Measurements from ENCODE around the gene GTF3C5.
A peak's percentile ranks its signal among the peaks of the same experiment; 100 is the strongest.

GTF3C5 gene

DNA sequence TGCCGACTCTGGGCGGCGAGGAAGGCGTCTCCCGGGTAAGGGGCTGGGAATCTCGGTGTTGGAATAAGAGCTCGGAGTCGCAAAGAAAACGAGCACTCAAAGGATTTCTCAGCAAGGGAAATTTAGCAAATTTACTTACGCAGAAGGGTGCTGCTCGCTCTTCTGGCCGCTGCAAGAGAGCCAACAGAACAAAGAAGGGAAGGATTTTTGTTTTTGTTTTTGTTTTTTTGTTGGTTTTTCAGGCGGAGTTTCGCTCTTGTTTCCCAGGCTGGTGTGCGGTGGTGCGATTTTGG is 279 bp downstream of the GTF3C5 start:
- DNase-seq (ENCODE audit: low spot score): no peak

DNA sequence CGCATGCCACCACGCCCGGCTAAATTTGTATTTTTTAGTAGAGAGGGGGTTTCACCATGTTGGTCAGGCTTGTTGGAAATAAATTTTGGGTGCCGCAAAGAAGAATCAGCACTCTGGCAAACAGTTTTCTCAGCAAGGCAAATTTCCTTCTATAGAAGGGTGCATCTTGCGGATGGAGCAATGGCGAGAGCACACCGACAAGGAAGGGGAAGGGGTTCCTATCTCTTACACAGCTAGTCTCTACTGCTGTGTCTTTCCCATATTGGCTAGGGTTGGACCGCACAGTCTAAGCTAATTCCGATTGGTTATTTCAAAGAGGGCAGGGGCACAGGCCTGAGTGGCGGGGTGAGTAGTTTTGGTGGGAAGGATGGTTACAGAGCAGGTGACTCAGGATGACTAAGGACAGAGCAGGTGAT is 707 bp downstream of the GTF3C5 start:
- DNase-seq (ENCODE audit: low spot score): no peak

DNA sequence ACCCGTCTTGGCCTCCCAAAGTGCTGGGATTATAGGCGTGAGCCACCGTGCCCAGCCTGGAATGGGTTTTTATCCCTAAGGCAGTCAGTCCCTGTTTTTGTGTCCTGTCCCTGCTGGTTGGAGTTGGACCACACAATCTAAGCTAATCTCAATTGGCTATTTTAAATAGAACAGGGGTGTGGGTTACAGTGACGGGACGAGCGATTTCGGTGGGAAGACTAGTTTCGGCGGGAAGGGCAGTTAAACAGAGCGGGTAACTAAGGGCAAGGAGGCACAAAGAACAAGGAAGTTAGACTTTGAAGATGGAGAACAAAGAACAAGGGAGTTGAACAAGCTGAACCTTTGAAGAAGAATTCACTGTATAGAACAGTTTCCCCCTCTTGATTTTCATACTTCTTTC is 1.4 kb downstream of the GTF3C5 start:
- DNase-seq (ENCODE audit: low spot score): no peak

DNA sequence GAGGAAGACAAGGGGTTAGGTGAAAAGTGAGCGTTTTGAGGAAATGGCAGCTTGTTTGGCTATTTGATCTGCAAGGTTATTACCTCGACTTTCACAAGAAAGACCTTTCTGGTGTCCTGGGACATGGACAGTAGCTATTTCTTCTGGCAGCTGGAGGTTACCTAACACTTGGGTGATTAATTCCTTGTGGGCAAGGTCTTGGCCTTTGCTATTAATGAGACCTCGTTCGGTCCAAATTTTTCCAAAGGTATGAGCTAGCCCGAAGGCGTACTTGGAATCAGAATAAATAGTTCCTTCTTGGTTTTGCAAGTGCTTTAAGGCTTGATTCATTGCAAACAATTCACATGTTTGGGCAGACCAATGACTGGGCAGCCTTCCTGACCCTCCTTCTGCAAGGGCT is 4.9 kb downstream of the GTF3C5 start:
- DNase-seq (ENCODE audit: low spot score): no peak

DNA sequence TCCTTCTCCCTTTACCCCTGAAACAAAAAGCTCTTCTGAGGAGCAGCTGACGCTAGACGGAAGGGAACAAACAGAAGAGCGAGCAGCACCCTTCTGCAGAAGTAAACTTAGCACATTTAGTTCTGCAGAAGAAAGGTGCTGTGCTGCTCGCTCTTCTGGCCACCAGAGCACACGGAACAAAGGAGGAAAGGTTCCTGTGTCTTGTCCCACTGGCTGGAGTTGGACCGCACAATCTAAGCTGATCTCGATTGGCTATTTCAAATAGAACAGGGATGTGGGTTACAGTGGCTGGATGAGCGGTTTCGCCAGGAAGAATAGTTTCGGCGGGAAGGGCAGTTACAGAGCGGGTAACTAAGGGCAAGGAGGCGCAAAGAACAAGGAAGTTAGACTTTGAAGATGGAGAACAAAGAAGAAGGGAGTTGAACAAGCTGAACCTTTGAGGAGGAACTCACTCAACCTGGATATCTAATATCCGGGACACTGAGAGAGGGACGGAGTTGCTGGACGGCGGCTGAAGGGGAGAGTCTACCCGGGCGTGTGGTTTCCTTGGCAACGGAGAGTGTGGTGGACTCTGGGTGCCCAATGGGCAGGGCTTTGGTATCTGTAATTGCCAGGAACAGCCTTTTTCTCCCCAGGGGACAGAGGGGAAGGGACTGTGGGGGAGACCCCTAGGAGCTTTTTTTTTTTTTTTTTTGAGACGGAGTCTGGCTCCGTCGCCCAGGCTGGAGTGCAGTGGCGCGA is 7.1 kb downstream of the GTF3C5 start:
- DNase-seq (ENCODE audit: low spot score): no peak

DNA sequence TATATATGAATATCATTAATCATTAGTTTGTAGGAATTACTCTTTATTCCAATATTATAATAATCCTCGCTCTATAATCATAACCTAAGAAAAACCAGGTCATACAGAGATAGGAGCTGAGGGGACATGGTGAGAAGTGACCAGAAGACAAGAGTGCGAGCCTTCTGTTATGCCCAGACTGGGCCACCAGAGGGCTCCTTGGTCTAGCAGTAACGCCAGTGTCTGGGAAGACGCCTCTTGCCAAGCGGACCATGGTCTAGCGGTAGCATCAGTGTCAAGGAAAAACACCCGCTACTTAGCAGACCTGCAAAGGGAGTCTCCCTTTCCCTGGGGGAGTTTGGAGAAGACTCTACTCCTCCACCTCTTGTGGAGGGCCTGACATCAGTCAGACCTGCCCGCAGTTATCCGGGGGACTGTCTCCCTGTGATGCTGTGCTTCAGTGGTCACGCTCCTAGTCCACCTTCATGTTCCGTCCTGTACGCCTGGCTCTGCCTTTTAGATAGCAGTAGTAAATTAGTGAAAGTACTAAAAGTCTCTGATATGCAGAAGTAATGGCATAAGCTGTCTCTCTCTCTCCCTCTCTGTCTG is 10.2 kb downstream of the GTF3C5 start:
- peak; percentile 58 for DNase-seq (ENCODE audit: low spot score)

DNA sequence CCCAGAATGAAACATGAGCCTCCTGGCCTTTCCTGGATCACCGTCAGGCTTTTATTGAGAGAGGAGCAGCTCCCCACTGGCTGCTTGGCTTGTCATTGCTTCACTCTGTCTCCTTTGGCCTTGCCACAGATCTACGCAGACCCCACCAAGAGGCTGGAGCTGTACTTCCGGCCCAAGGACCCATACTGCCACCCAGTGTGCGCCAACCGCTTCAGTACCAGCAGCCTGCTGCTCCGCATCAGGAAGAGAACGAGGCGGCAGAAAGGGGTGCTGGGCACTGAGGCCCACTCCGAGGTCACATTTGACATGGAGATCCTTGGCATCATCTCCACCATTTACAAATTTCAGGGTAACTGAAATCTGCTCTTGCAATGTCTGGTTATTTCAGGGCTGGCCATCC is 11.2 kb downstream of the GTF3C5 start:
- no peak for DNase-seq (ENCODE audit: low spot score)

DNA sequence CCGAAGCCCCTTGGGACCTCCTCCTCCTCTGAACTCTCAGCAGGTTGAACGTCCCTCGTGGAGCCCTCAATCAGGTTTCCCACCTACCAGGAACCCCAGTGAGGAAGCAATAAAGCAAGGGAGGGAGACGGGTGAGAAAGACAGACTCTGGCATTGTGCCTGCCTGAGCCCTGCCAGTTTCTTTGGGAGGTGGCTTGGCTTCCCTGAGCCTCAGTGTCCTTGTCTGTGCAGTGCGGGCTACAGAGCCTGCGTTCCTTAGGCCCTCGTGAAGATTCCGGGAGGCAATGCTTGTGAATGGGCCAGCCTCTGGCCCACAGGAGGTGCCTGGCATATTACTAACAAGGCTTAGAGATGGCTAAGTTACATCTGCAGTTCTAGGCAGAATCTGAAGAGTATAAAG is 11.9 kb downstream of the GTF3C5 start:
- no peak for DNase-seq (ENCODE audit: low spot score)

DNA sequence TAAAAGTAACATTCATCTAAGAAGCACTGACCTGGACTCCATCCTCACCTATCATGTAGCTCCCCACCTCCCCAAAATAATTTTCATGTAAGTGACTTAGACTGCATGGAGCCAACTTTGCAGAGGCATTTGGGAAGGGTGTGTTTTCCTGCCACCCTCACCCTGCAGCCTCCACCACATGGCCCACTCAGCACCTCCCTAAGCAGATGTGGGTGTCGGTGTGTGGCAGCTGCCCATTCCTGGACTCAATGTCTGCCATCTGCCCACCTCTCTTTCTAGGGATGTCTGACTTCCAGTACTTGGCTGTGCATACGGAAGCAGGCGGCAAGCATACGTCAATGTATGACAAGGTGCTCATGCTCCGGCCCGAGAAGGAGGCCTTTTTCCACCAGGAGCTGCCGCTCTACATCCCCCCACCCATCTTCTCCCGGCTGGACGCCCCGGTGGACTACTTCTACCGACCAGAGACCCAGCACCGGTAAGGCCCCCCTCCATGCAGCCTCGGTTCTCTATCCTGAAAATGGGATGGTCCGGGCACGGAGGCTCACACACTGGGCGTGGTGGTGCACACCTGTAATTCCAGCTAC is 12.7 kb downstream of the GTF3C5 start:
- no peak for DNase-seq (ENCODE audit: low spot score)

DNA sequence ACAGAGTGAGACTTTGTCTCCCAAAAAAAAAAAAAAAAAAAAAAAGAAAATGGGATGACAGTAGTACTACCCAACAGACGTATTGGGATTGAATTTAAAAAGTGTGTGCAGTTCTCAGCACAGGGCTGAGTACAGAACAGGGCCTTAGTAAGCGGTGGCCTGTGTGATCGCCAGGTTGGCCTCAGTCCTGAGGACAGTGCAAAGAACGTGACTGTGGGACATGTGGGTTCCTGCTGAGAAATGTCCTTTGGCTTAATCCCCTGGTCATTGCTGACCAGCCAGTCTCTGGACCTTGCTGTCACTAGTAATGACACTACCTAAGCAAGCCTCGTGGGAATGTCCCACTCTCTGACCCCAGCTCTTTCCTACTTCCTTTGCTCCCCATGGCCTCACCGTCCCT is 13.3 kb downstream of the GTF3C5 start:
- no peak for DNase-seq (ENCODE audit: low spot score)

DNA sequence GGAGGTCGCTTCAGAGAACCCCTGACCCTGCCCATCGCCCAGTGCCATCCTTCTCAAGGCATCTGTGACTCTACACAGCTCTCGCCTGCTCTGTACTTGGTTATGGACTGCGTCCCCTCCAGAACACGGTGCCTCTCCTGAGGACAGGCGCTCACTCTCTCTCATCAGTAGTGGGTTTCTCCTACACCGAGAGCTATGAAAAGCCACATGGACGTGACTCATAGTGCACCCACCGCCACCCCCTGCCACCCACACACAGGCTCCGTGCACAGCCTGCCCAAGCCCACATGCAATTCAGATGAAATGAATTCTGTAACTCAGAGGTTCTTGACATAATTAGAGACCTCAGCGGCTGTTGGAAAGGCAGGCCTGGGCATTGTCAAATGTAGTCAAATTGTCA is 13.9 kb downstream of the GTF3C5 start:
- no peak for DNase-seq (ENCODE audit: low spot score)

DNA sequence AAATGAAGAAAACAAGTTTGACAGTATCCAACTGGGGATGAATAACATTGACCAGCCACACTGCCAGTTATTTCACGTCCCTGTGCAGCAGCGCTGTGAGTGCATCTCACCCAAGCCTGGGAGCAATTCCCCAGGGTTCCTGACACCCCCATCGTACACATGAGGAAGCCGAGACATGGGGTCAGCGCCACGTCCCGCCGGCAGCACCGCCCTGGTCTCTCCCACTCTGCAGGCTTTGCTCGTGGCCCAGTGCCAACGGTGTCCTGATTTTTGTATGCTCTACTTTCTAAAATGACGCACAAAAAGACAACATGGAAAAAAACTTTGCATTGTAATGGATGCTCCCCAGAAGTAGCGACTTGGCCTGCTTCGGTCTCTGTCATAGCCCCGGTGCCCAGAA is 14.3 kb downstream of the GTF3C5 start:
- no peak for DNase-seq (ENCODE audit: low spot score)

DNA sequence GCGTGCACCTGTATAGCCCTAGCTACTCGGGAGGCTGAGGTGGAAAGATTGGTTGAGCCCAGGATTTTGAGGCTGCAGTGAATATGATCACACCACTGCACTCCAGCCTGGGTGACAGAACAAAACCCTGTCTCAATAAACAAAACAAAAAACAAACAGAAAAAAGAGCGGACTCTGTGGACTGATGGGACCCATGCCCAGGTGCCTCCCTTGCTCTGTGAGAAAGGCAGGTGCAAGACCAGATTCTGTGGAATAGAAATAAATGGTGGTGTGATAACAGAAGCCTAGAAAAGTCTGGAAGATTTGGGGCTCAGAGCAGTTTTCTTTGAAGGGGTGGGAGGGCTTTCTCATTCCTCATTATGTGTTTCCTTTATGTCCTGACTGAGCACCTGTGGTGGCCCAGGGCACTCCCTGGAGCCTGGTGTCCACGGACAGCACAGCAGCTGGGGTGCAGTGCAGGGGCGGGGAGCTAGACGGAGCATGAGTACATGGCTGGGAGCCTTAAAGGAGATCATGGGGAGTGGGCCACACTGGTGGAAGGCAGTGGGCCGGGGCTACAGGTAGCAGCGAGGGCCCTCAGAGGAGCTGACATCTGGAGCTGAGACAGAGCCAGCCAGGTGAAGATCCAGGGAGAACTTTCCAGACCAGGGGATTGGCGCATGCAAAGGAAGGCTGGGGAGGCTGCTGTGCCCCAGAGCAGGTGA is 15.6 kb downstream of the GTF3C5 start:
- no peak for DNase-seq (ENCODE audit: low spot score)

DNA sequence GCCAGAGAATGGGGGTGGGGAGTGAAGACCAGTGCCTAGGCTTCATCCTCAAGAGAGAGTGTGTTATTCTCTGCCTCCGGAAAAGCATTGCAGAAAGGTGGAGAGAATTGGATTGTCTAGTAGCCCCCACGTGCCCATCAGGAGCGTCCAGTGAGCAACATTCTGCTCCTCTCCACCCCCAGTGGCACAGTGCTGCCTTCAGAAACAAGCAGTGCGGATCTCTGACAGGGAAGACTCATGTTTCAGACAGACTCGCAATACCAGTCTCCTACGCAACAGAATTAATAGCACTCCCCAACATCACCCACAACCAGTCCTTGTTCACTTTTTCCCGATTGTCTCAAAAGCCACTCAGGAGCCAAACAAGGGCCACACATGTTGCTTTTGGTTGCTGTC is 16.1 kb downstream of the GTF3C5 start:
- no peak for DNase-seq (ENCODE audit: low spot score)

DNA sequence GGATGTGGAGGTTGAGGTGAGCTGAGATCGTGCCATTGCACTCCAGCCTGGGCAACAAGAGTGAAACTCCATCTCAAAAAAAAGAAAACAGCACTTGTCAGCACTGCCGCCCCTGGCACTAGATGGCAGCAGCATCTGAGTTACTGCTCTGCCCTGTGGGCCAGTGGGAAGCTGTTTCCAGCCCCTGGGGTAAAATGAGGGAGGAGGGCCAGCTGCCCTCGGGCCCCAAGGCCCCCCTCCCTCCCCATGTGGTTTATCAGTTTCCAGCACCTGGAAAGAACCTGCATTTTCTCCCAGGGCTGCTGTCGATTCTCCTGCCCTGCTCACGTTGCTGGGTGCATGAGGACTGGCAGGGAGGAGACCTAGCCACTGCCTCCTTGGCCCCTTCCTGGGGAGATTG is 17.8 kb downstream of the GTF3C5 start:
- DNase-seq (ENCODE audit: low spot score): peak; percentile 57

DNA sequence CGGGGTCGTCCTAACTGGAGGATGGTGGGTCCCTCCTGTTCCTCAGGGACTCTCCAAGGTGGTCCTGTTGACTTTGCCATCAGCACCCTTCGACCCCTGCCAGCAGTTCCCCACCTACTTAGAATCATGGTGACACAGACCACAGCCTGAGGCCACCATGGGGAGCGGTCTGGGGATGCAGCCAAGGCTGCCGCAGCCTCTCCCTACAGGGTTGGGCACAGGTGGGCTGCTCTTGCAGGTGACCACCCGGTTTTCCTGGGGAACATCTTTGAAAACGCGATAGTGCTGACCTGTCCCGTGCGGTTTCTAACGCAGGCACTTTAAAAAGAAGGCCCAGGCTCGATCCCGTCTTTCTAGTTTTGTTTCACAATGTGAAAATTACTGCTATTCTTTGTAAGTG is 18.2 kb downstream of the GTF3C5 start:
- DNase-seq (ENCODE audit: low spot score): no peak

DNA sequence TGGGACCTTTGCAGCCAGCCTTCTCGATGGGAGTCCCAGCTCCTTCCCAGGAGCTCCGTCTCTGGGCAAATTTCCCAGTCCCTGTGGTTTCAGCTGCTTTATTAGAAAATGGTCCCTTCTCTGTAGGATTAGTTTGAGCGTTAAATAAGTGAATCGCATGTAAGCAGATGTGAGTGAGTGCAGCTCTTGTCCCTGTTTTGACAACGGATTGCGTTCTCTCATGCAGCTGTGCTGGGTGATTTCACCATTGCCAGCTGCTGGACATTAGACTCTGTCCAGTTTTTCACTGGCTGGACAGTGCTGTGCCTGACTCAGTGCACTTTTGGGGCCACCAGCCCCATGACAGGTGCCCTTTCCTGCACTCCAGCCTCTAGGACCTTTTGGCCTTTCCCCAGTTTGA is 19.3 kb downstream of the GTF3C5 start:
- no peak for DNase-seq (ENCODE audit: low spot score)

DNA sequence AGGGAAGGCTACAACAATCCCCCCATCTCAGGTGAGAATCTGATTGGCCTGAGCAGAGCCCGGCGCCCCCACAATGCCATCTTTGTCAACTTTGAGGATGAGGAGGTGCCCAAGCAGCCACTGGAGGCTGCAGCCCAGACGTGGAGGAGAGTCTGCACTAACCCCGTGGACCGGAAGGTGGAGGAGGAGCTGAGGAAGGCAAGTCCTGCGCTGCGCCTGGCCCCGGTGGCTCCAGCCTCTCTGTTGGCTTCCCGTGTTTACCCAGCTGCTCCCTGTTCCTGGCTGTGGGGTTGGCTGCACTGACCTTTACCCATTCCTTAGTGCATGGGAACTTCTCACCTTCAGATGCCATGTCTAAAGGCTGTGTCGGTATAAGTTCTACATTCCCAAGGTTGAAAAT is 20.0 kb downstream of the GTF3C5 start:
- no peak for DNase-seq (ENCODE audit: low spot score)

DNA sequence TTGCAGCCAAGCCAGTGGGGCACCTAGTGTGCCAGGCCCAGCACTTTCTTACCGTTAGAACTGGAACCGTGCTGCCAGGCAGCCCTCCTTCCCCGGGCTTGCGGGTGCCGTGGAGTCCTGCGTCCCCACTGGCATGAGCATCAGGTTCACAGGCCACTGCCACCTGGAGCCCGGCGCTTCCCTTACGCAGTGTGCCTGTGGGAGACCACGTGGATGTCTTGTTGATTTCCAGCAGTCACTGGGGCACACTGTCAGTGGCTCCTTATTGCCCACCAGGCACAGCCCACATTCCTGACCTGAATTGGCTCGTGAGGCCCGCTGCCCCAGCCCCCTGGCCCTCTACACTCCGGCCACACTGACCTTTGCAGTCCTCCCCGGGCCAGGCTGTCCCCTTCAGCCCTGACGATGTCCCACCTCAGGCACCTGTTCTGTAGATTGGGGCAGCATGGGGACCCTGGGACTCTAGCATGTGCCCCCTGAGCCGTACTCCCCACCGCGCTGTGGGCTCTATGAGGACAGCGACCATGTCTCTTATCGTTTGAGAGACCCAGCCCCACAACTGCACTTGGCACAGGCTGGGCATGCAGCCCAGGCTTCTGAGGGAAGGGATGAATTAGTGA is 20.6 kb downstream of the GTF3C5 start:
- no peak for DNase-seq (ENCODE audit: low spot score)

DNA sequence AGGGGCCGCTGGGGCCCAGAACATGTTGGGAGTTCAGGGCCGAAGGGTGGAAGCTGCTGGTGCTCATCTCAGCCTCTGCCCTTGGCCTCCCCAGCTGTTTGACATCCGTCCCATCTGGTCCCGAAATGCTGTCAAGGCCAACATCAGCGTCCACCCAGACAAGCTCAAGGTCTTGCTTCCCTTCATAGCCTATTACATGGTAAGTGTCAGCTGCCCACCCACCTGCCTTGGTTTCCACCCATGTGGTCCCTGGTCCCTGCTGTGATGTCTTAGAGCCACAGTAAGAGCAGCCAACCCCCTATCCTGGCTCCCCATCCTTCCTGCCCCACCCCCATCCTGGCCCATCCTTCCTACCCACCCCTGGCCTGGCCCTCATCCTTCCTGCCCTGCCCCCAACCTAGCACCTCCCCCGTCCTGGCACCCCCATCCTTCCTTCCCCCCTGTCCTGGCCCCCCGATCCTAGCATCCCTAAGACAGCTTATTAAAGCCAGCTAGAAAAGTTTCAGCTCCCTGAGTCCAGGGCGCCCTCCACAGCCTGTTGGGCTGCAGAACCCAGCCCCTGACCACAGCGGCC is 21.3 kb downstream of the GTF3C5 start:
- no peak for DNase-seq (ENCODE audit: low spot score)

DNA sequence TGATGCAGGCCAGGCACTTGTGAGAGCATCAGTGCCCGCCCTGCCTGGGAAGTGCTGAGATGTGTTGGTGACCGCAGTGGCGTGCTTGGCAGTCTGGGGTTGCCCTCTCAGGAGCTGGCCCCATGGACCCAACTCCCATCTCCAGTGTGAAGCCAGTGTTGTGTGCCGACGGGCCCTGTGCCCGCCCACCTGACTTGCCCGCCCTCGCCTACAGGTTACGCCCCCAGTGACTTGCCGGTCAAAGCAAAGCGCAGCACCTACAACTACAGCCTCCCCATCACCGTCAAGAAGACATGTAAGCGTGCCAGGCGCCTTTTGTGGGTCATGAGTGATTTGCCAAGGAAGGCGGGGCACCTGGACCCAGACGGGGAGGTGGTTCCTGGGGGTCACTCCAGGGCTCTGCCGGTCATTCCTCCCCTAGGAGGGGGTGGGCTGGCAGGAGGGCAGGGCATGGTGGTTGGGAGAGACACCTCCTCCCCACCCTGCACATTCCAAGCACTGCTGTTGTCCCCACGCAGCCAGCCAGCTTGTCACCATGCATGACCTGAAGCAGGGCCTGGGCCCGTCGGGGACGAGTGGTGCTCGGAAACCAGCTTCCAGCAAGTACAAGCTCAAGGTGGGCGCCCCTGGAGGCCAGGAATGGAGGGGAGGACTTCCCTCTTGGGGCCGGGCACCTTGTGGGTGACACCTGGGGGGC is 23.5 kb downstream of the GTF3C5 start:
- DNase-seq (ENCODE audit: low spot score): no peak

DNA sequence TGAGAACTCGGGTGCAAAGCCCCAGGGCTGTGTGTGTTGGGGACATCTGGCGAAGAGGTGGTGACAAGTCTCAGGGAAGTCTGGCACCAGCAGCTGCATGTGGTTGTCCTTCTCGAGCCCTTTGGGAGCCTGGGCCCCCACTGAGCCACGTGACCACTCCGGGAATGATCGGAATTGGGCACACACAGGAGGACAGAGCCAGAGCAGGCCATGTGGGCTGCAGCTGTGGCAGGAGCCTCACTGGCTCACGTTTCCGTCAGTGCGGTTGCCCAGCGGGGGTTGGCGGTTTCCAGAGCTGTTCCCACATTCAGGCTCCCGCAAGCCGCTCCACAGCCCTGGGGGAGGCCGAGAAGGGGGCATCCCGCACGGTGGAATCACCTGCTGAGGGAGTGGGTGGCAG is 24.2 kb downstream of the GTF3C5 start:
- DNase-seq (ENCODE audit: low spot score): no peak
